Activated T-helper 1 cell treated with anti-CD3 and anti-CD28 coated beads, Interleukin-2, amount 50 U/mL, for 16 hours (primary cell): Measurements from ENCODE around the gene STC2.
"Not testable (repeated sequence)": the region's sequence is repeated elsewhere in the genome, so short reads cannot be mapped to it uniquely, and the experiment has no call there.

Source experiments
- DNase-seq, 2 donors: peaks; one replicate each; pipeline ENCODE4 v3.0.0-alpha.2; 2020; ENCODE audit warnings: low read depth in 1 of 2, low spot score in 1 of 2

Gene STC2

GRCh38 chr5:173327948-173328843 lies at the start of gene STC2:
Gene STC2, minus strand, starts transcription at chr5:173328414. Its CDS starts 221 bp downstream, at chr5:173328193.
- no peak for DNase-seq

GRCh38 chr5:173371400-173371799 lies 43.2 kb upstream of the STC2 start:
- DNase-seq, result no peak

GRCh38 chr5:173363406-173363805 lies 35.2 kb upstream of the STC2 start:
- DNase-seq, result not testable (repeated sequence)

- no peak for DNase-seq
Observed at GRCh38 chr5:173355561-173355960, 27.3 kb upstream of the STC2 start.

GRCh38 chr5:173354645-173355044 lies 26.4 kb upstream of the STC2 start:
- no peak for DNase-seq

- DNase-seq, result no peak
Observed at GRCh38 chr5:173352366-173353349, 24.4 kb upstream of the STC2 start.

GRCh38 chr5:173342813-173343755 lies 14.9 kb upstream of the STC2 start:
- DNase-seq, result no peak

GRCh38 chr5:173341961-173342430 lies 13.8 kb upstream of the STC2 start:
- no peak for DNase-seq

GRCh38 chr5:173340984-173341383 lies 12.8 kb upstream of the STC2 start:
- DNase-seq, result no peak

- DNase-seq, result no peak
Observed at GRCh38 chr5:173340451-173340850, 12.2 kb upstream of the STC2 start.

- DNase-seq, result no peak
Observed at GRCh38 chr5:173339286-173339685, 11.1 kb upstream of the STC2 start.

- no peak for DNase-seq
Observed at GRCh38 chr5:173338380-173339015, 10.3 kb upstream of the STC2 start.

- no peak for DNase-seq
Observed at GRCh38 chr5:173334808-173335207, 6.6 kb upstream of the STC2 start.

- DNase-seq, result no peak
Observed at GRCh38 chr5:173333925-173334661, 5.9 kb upstream of the STC2 start.

- DNase-seq, result peak in 1 of 2 donors; percentile 46
Observed at GRCh38 chr5:173331956-173332479, 3.8 kb upstream of the STC2 start.

GRCh38 chr5:173331287-173331686 lies 3.1 kb upstream of the STC2 start:
- no peak for DNase-seq

GRCh38 chr5:173330338-173331206 lies 2.4 kb upstream of the STC2 start:
- DNase-seq, result no peak
